ENCODE measurements around the gene CHCHD6.

The CHCHD6 gene

DNA sequence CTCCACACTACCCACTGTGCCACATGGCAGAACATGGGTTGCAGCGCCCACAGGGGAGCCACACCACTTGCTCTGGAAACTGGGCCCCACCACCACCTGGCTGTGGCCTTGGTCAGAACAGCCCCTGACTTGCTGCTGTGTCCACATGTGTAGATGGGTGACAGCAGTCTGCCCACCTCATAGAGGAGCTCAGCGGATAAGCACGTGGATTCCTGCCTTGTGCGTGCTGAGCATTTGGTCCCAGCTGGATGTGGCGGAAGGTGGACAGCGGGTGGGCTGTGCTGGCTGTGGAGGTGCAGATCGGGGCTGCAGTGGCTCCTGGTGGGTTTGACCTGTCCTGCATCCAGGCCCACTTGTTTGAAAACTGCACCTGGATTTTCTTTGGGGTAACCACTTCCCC, 272.9 kb downstream of the CHCHD6 start:
- H3K9me3 ChIP-seq: peaks cover 0 to 11% (median 7%) of the 10 kb centered on the region in 3 donors
- DNase-seq: no peak
- intact Hi-C loops (cut with DNase I; ENCODE audit: low total_unique reads): no loop called here
- no peaks in the 10 kb centered on the region for H3K36me3 ChIP-seq
- peaks cover 0 to 16% of the 10 kb centered on the region in 2 donors for H3K27me3 ChIP-seq
- no peak overlapping the region for H3K4me3 ChIP-seq
- TF ChIP-seq, protein P1, sequence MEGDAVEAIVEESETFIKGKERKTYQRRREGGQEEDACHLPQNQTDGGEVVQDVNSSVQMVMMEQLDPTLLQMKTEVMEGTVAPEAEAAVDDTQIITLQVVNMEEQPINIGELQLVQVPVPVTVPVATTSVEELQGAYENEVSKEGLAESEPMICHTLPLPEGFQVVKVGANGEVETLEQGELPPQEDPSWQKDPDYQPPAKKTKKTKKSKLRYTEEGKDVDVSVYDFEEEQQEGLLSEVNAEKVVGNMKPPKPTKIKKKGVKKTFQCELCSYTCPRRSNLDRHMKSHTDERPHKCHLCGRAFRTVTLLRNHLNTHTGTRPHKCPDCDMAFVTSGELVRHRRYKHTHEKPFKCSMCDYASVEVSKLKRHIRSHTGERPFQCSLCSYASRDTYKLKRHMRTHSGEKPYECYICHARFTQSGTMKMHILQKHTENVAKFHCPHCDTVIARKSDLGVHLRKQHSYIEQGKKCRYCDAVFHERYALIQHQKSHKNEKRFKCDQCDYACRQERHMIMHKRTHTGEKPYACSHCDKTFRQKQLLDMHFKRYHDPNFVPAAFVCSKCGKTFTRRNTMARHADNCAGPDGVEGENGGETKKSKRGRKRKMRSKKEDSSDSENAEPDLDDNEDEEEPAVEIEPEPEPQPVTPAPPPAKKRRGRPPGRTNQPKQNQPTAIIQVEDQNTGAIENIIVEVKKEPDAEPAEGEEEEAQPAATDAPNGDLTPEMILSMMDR (IDR thresholded peaks at IDR 0.05): no peak
- H3K4me1 ChIP-seq: peaks cover 0 to 3% (median under 1%) of the 10 kb centered on the region in 4 donors
- H3K27ac ChIP-seq: no peak overlapping the region

DNA sequence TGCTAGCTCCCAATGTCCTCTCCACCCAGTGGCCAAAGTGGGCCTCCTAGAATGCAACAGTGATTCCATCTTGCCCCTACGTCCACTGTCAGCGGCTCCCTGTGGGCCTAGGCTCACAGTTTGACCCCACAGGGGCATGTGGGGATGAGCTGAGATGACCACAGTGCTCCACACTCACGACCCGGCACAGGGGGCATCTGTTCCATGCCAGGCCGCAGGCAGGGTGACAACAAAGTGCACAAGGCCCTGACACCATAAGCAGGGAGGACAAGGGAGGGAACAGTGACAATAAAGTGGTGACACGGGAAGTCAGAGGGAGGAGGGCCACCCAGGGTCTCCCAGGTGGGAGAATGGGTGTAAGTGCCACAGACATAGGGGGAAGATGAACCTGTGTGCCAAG, 273.8 kb downstream of the CHCHD6 start:
- Histone ChIP-seq H3K4me3 (no peak overlapping the region), H3K36me3 (no peaks in the 10 kb centered on the region), H3K4me1 (peaks cover 0 to 11% (median 7%) of the 10 kb centered on the region in 4 donors), H3K27me3 (peaks cover 0 to 9% of the 10 kb centered on the region in 2 donors), H3K27ac (no peak overlapping the region), H3K9me3 (peaks cover 0 to 11% (median 7%) of the 10 kb centered on the region in 3 donors)
- no peak for DNase-seq
- TF ChIP-seq, protein P1 (IDR thresholded peaks at IDR 0.05): no peak
- intact Hi-C loops (cut with DNase I; ENCODE audit: low total_unique reads): no loop called here

DNA sequence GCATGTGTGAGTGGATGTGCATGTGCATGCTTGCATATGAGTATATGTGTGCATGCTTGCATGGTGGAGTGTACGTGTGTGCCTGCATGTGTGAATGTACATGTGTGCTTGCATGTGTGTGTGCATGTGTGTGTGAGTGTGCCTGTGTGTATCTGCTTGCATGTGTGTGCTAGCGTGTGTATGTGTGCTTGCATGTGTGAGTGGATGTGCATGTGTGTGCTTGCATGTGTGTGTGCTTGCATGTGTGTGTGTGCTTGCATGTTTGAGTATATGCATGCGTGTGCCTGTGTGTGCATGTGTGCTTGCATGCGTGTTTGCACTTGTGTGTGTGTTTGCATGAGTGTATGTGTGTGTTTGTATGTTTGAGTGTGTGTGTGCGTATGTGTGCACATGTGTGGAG, 274.3 kb downstream of the CHCHD6 start:
- H3K27me3 ChIP-seq: peaks cover 0 to 9% of the 10 kb centered on the region in 2 donors
- intact Hi-C loops (cut with DNase I; ENCODE audit: low total_unique reads): no loop called here
- TF ChIP-seq, protein P1 (IDR thresholded peaks at IDR 0.05): no peak
- H3K4me1 ChIP-seq: peaks cover 0 to 11% (median 7%) of the 10 kb centered on the region in 4 donors
- no peak overlapping the region for H3K27ac ChIP-seq
- H3K36me3 ChIP-seq: no peaks in the 10 kb centered on the region
- no peak overlapping the region for H3K4me3 ChIP-seq
- H3K9me3 ChIP-seq: peaks cover 0 to 11% (median 7%) of the 10 kb centered on the region in 3 donors
- no peak for DNase-seq

DNA sequence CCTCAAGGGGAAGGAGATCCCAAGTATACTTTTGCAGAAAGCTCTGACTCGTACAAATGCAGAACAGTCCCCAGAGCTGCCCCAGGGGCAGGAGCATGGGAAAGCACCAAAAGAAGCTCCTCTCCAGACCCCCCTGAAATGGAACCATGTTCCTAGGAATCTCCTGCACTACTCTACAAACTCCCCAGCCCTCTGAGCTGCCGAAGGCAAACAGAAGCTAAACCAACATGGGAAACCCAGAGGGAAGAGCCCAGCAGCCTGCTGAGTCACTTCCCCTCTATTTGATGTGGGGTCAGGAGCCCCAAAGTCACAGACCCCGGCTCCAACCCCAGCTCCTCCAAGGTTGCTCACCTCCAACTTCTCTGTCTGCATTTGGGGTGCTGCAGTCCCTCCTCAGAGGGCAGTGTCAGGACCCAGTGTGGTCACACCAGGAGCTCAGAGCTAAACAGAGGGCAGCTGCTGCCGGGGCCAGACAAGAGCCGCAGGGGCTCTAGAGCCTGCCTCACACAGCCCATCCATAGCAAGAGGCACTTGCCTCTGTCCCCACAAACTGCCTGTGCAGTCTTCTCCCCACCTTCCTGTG, 275.1 kb downstream of the CHCHD6 start:
- TF ChIP-seq, protein P1 (IDR thresholded peaks at IDR 0.05): no peak
- Histone ChIP-seq H3K9me3 (peaks cover 0 to 11% (median 2%) of the 10 kb centered on the region in 3 donors), H3K27me3 (peaks cover 0 to 2% of the 10 kb centered on the region in 2 donors), H3K27ac (no peak overlapping the region), H3K4me3 (no peak overlapping the region), H3K36me3 (no peaks in the 10 kb centered on the region), H3K4me1 (peaks cover 0 to 16% (median 11%) of the 10 kb centered on the region in 4 donors)
- no peak for DNase-seq
- intact Hi-C loops (cut with DNase I; ENCODE audit: low total_unique reads): no loop called here

DNA sequence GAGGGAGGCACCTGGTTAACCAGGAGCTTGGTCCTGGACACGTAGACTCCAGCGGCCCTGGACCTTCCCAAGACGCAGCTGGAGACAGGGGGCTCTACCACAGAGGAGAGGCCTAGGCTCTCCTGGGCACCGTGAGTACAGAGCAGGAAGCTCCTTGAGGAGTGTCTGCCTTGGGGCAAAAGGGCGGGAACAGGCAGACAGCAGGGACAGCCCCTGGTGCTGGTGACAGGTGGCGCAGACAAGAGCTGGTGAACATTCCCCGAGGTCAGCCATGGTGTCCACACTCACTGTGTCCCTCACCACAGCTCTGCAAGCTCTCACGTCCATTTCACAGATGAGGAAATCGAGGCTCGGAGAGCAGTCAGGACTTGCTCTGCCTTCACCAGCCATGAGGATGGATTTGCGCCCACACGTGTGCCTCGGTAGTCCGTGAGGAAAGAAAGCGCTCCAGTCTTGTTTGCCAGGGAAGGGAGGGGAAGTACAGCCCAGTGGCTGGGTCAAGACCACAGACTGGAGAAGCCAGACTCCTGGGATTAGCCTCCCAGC, 276.3 kb downstream of the CHCHD6 start:
- Histone ChIP-seq H3K36me3 (no peaks in the 10 kb centered on the region), H3K4me3 (no peak overlapping the region), H3K27ac (no peak overlapping the region), H3K27me3 (peaks cover 0 to 2% of the 10 kb centered on the region in 2 donors), H3K4me1 (peaks cover 0 to 28% (median 23%) of the 10 kb centered on the region in 4 donors), H3K9me3 (no peaks in the 10 kb centered on the region)
- intact Hi-C loops (cut with DNase I; ENCODE audit: low total_unique reads): loop anchor here (10.0 kb wide), 2 partner anchors 226 to 276 kb away; partner anchors contain the start of gene CHCHD6
- TF ChIP-seq, protein P1 (IDR thresholded peaks at IDR 0.05): no peak
- DNase-seq: no peak
